Right hindlimb (tissue), 1 donor: ENCODE results near the gene GNGT2.

ENCODE experiments used
- DNase-seq: peaks from one replicate; pipeline ENCODE4 v3.0.0-alpha.2; 2018

The GNGT2 gene

GRCh38 chr17:49210158-49211029, at the start of gene GNGT2, which contains the start of gene ABI3:
Gene GNGT2 (minus strand): TSS chr17:49210574. CDS start chr17:49207422, 3,152 bp downstream.
Gene ABI3 (plus strand): TSS chr17:49210707. CDS start chr17:49210725, 18 bp downstream.
- DNase-seq: peak; percentile 69

GRCh38 chr17:49259663-49260010, 49.3 kb upstream of the GNGT2 start:
- no peak for DNase-seq

DNA sequence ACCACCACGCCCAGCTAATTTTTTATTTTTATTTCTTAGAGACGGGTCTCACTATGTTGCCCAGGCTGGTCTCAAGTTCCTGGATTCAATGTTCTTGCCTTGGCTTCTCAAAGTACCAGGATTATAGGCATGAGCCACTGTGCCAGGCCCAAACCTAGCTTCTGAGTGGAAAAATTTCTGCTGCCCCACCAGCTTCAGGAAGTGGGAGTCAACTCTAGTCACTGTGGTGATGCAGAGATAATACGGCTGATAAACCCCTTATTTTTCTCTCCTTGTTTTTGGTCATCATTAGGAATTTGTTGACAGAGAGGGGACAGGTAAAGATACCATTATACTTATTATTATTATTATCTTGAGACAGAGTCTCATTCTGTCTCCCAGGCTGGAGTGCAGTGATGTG, 48.0 kb upstream of the GNGT2 start:
- DNase-seq: no peak

- DNase-seq: no peak
Measured at GRCh38 chr17:49255125-49255524, 44.8 kb upstream of the GNGT2 start.

DNA sequence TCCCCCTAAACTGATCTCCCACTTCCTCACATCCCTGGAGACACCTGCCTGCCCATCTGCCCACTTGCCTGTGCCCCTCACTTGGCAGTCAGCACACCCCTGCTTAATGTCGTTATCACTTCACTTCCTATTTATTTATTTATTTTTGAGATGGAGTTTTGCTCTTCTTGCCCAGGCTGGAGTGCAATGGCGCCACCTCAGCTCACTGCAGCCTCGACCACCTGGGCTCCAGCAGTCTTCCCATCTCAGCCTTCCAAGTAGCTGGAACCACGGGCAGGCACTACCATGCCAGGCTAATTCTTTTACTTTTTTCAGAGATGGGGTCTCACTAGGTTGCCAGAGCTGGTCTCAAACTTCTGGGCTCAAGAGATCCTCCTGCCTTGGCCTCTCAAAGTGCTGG, 43.7 kb upstream of the GNGT2 start:
- no peak for DNase-seq

- DNase-seq: no peak
Measured at GRCh38 chr17:49252148-49252695, 41.8 kb upstream of the GNGT2 start.

- DNase-seq: no peak
Measured at GRCh38 chr17:49249890-49250522, 39.6 kb upstream of the GNGT2 start.

- peak; percentile 80 for DNase-seq
Measured at GRCh38 chr17:49249292-49249794, 39.0 kb upstream of the GNGT2 start.

DNA sequence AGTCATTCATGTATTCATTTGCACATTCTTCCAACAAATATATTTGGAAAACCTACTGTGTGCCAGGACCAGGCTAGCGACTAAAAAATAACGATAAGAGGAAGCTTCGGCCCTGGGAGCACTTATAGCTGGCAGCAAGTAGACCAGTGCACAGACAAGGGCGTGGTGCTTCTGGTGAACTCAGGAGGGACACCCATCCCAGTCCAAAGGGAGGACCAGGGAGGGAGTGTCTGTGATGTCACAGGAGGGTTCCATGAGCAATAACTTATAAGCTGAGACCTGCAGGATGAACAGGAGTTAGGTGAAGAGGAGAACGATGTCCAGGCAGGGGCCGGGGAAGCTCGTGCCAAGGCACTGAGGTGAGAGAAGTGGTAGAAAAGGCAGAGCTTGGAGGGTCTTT, 37.6 kb upstream of the GNGT2 start:
- no peak for DNase-seq

- DNase-seq: no peak
Measured at GRCh38 chr17:49244839-49245238, 34.5 kb upstream of the GNGT2 start.

GRCh38 chr17:49242813-49243212, 32.4 kb upstream of the GNGT2 start:
- no peak for DNase-seq

- no peak for DNase-seq
Measured at GRCh38 chr17:49241692-49242397, 31.5 kb upstream of the GNGT2 start.

GRCh38 chr17:49241040-49241439, 30.7 kb upstream of the GNGT2 start:
- DNase-seq: no peak

GRCh38 chr17:49240619-49241018, 30.2 kb upstream of the GNGT2 start:
- no peak for DNase-seq

GRCh38 chr17:49239963-49240362, 29.6 kb upstream of the GNGT2 start:
- no peak for DNase-seq

DNA sequence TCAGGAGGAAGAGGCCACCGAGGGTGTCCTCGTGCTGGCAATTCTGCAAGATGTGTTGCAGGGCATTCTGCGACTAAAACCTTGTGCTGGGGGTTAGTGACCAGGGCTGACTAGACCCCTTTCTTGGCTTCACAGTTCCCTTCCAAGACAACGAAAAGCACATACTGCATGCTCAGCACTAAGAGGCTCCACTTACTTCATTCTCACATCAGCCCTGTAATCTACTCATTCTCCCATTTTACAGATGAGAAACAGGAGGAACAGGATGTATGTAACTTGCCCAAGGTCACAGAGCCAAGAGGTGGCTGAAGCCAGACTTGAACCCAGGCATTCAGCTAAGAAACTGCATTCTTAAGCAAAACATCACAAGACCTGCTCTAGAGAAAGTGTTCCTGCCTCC, 25.5 kb upstream of the GNGT2 start:
- DNase-seq: no peak

GRCh38 chr17:49234509-49235080, 24.2 kb upstream of the GNGT2 start:
- DNase-seq: no peak

GRCh38 chr17:49231563-49231894, 21.2 kb upstream of the GNGT2 start:
- DNase-seq: no peak

- peak; percentile 90 for DNase-seq
Measured at GRCh38 chr17:49230636-49231562, 20.5 kb upstream of the GNGT2 start, which contains the start of gene PHOSPHO1. Gene PHOSPHO1 (minus strand): TSS chr17:49230787. CDS start chr17:49226691, 4,096 bp downstream.

DNA sequence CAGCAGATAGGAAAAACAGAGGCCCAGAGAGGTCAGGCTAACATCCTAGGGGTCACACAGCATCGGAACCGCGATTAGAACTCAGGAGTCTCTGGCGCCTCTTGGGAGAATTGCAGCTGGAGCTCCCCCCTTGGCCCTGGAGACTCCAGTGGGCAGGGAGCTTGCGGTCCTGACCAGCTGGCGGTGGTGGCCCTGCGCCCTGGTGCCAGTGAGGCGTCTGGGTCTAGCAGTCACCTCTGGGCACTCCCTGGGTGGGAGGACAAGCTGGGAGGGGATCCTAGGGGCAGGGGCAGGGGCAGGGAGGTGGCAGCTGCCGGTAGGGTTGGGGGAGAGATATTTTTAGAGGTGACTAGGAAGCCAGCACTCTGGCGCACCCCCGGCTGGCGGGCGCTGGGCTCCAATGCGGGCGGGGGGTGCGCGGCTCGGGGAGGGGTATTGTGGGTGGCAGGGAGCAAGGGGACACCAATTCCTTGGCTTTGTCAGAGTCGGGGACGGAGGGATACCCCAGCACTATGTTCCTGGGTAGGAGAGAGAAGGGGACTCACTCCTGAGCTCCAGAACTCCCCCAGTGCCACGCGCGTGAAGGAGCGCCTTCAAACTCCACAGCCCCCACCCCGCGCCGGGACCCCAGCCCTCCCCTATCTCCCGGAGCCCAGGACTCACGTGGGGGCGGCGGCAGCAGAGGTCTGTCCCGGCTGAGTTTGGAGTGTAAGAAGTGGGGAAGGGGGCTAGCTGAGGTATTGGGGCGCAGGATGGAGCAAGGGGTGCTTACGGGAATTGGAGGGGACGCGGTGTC, 19.6 kb upstream of the GNGT2 start:
- DNase-seq: no peak
